KMS-11 (cell line): Measurements from ENCODE around the gene RGS7.
"Not testable (repeated sequence)": the region's sequence is repeated elsewhere in the genome, so short reads cannot be mapped to it uniquely, and the experiment has no call there.

Experiments
- H2AFZ ChIP-seq: fragments of 200-600 bp; sonication (generic); 2 replicates; pipeline ENCODE4 v1.6.1; 2016; ENCODE audit warnings: antibody characterized with exemption, mixed run types, low read depth
- H3K27ac ChIP-seq: fragments of 200-600 bp; sonication (generic); 2 replicates; pipeline ENCODE4 v1.6.1; 2016; ENCODE audit warnings: mild to moderate bottlenecking, mixed run types
- H3K27me3 ChIP-seq: fragments of 200-600 bp; sonication (generic); 2 replicates; pipeline ENCODE4 v1.6.1; 2017; ENCODE audit warnings: mild to moderate bottlenecking, low read depth, mixed run types, moderate library complexity; ENCODE audit not compliant: insufficient read depth
- H3K36me3 ChIP-seq: fragments of 200-600 bp; sonication (generic); 2 replicates; pipeline ENCODE4 v1.6.1; 2017; ENCODE audit warnings: mild to moderate bottlenecking, mixed run types; ENCODE audit not compliant: insufficient read depth
- H3K4me1 ChIP-seq: fragments of 200-600 bp; sonication (generic); 2 replicates; pipeline ENCODE4 v1.6.1; 2016; ENCODE audit warnings: mild to moderate bottlenecking, low read depth, mixed run types; ENCODE audit not compliant: poor library complexity, severe bottlenecking
- H3K4me2 ChIP-seq: fragments of 200-600 bp; sonication (generic); 2 replicates; pipeline ENCODE4 v1.7.0; 2016; ENCODE audit warnings: mild to moderate bottlenecking, mixed run types
- H3K4me3 ChIP-seq: fragments of 200-600 bp; sonication (generic); IDR thresholded peaks from 2 replicates; pipeline ENCODE4 v1.6.1; 2017; ENCODE audit warnings: low read depth, low read length, mixed read lengths; ENCODE audit not compliant: insufficient read depth
- H3K79me2 ChIP-seq: fragments of 200-600 bp; sonication (generic); 2 replicates; pipeline ENCODE4 v1.6.1; 2016; ENCODE audit warnings: low read depth, mixed run types; ENCODE audit not compliant: insufficient read depth
- H3K9ac ChIP-seq: fragments of 200-600 bp; sonication (generic); 2 replicates; pipeline ENCODE4 v1.6.1; 2016; ENCODE audit warnings: mild to moderate bottlenecking, mixed run types
- H4K20me1 ChIP-seq: fragments of 200-600 bp; sonication (generic); 2 replicates; pipeline ENCODE4 v1.6.1; 2016; ENCODE audit warnings: mild to moderate bottlenecking, mixed run types; ENCODE audit not compliant: insufficient read depth
- TF ChIP-seq, protein P1 (sequence below): fragments of 200-600 bp; sonication (generic); conservative IDR thresholded peaks from 2 replicates; pipeline ENCODE4 v1.6.1; 2017; ENCODE audit warnings: low read depth, mild to moderate bottlenecking, antibody characterized with exemption, low read length, moderate library complexity, mixed read lengths

Gene RGS7

DNA sequence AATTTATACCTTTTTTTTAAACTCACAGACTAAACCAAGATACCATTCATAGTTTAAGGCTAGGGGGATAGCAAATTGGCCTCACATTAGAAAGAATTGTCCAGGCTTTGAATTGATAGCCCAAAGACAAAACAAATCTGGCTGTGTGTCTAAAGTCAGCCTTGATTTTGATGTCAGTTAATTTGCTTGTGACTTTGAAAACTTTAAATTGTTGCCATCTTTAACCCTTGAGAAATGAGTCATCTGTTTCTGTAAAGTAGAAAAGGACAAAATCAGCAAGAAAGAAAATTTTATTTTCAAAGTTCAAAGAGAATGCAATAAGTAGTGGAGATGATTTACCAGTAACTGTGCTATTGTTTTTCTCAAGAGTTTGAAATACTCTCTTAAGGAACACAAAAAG, 184.5 kb downstream of the RGS7 start:
- Histone ChIP-seq H2AFZ (no peak overlapping the region), H3K4me1 (no peaks in the 10 kb centered on the region), H3K4me3 (no peak overlapping the region), H3K27me3 (no peaks in the 10 kb centered on the region), H3K27ac (no peak overlapping the region), H3K4me2 (no peak overlapping the region), H4K20me1 (no peaks in the 10 kb centered on the region), H3K36me3 (no peaks in the 10 kb centered on the region), H3K9ac (no peak overlapping the region), H3K79me2 (no peaks in the 10 kb centered on the region)
- TF ChIP-seq, protein P1, sequence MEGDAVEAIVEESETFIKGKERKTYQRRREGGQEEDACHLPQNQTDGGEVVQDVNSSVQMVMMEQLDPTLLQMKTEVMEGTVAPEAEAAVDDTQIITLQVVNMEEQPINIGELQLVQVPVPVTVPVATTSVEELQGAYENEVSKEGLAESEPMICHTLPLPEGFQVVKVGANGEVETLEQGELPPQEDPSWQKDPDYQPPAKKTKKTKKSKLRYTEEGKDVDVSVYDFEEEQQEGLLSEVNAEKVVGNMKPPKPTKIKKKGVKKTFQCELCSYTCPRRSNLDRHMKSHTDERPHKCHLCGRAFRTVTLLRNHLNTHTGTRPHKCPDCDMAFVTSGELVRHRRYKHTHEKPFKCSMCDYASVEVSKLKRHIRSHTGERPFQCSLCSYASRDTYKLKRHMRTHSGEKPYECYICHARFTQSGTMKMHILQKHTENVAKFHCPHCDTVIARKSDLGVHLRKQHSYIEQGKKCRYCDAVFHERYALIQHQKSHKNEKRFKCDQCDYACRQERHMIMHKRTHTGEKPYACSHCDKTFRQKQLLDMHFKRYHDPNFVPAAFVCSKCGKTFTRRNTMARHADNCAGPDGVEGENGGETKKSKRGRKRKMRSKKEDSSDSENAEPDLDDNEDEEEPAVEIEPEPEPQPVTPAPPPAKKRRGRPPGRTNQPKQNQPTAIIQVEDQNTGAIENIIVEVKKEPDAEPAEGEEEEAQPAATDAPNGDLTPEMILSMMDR = no peak

GRCh38 chr1:241171991-241172390, 185.0 kb downstream of the RGS7 start:
- H2AFZ ChIP-seq = no peak overlapping the region
- no peaks in the 10 kb centered on the region for H3K79me2 ChIP-seq
- no peaks in the 10 kb centered on the region for H3K4me1 ChIP-seq
- TF ChIP-seq, protein P1 = no peak
- H3K36me3 ChIP-seq = no peaks in the 10 kb centered on the region
- H3K27ac ChIP-seq = no peak overlapping the region
- no peaks in the 10 kb centered on the region for H3K27me3 ChIP-seq
- H4K20me1 ChIP-seq = no peaks in the 10 kb centered on the region
- no peak overlapping the region for H3K4me2 ChIP-seq
- H3K4me3 ChIP-seq = no peak overlapping the region
- no peak overlapping the region for H3K9ac ChIP-seq

DNA sequence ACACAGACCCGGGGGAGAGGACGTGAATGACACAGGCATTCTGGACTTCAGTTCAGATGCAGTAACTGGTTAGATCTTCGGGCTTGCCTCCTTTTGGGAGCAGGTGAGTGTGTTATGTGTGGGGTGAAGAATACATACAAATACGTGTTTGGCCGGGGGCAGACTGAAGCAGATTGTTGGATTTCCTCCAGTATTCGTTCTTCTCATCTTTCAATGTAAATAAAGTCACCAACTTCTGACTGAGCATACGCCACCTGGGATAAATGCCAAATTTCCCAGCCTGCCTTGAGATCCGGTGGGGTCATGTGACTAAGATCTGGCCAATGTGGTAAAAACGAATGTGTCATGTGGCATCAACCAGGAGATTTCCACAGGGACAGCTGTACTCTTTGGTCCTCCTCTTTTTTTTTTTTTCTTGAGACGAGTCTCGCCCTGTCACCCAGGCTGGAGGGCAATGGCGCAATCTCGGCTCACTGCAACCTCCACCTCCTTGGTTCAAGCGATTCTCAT, 189.8 kb downstream of the RGS7 start:
- Histone ChIP-seq H3K9ac (no peak overlapping the region), H3K27me3 (no peaks in the 10 kb centered on the region), H3K4me2 (no peak overlapping the region), H3K27ac (no peak overlapping the region), H4K20me1 (no peaks in the 10 kb centered on the region), H2AFZ (no peak overlapping the region), H3K36me3 (no peaks in the 10 kb centered on the region), H3K4me1 (no peaks in the 10 kb centered on the region), H3K79me2 (no peaks in the 10 kb centered on the region), H3K4me3 (no peak overlapping the region)
- TF ChIP-seq, protein P1 = no peak

- Histone ChIP-seq H3K4me3 (no peak overlapping the region), H3K27ac (no peak overlapping the region), H3K4me1 (no peaks in the 10 kb centered on the region), H3K79me2 (no peaks in the 10 kb centered on the region), H3K9ac (no peak overlapping the region), H3K27me3 (no peaks in the 10 kb centered on the region), H2AFZ (no peak overlapping the region), H4K20me1 (no peaks in the 10 kb centered on the region), H3K4me2 (no peak overlapping the region), H3K36me3 (no peaks in the 10 kb centered on the region)
- TF ChIP-seq, protein P1 = no peak
These were observed 190.4 kb downstream of the RGS7 start for GRCh38 chr1:241166625-241167024.

GRCh38 chr1:241165256-241165655, 191.7 kb downstream of the RGS7 start:
- not testable (repeated sequence) for H2AFZ ChIP-seq, H3K27ac ChIP-seq, H3K36me3 ChIP-seq, H3K9ac ChIP-seq, H3K27me3 ChIP-seq, H3K4me3 ChIP-seq, H3K4me2 ChIP-seq, H3K4me1 ChIP-seq, H3K79me2 ChIP-seq, H4K20me1 ChIP-seq
